ENCODE data around the gene TGM5. TPM values are rescaled to one million over a fixed set of nuclear protein-coding genes. Genes with fewer than 3 reads are reported as not detected.

The TGM5 gene
- total RNA-seq, 1 donor: not detected

DNA sequence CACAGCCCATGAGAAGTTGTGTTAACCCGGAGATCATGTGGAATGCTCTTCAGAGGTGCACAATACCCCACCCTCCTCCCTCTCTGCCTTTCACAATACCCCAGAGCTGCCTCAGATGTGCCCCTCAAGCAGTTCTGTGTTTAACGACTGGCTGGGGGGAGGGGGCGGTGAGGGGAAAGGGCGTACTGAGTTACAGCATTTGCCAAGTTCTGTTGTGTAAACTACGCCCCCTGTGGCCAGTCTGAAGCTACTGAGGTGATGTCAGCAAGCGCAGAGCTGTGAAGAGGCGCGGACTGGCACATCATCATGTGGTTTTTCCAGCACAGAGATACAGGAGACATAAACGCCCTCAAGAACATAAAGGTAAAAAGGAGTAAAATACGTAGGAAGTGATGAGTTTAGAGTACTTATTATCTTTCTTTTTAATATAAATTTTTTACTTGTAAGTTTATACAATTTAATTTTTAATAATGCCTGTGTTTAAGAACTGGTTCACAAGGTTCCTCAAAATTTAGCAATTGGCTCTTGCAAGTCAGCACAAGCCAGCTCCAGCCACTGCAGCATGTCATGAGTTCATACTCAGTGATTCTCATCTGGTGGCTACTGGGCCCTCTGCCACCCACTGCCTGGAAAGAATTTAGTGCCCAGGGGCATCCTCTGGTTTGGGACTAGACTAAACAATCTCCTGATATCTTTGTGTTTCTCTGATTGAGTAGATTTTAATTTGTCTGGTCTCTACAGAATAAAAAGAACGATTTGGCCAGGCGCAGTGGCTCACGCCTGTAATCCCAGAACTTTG lies 47.6 kb downstream of the TGM5 start:
- Histone ChIP-seq H3K27me3 (ENCODE audit: insufficient read depth, low read length) (peaks cover 34% of the 10 kb centered on the region), H3K36me3 (ENCODE audit: insufficient read depth, low read length) (no peaks in the 10 kb centered on the region), H4K20me1 (ENCODE audit: insufficient read depth, low read length) (no peaks in the 10 kb centered on the region), H3K4me2 (ENCODE audit: insufficient read depth, low read length) (no peak overlapping the region), H3K79me2 (ENCODE audit: insufficient read depth, low read length) (no peaks in the 10 kb centered on the region), H3K4me3 (ENCODE audit: insufficient read depth, low read length) (no peak overlapping the region), H3K4me1 (ENCODE audit: insufficient read depth, low read length) (no peaks in the 10 kb centered on the region), H2AFZ (ENCODE audit: low read length) (no peak overlapping the region), H3K9me3 (ENCODE audit: low read depth, low read length) (no peaks in the 10 kb centered on the region), H3K27ac (ENCODE audit: low read depth, low read length) (no peak overlapping the region)
- TF ChIP-seq, protein P1, sequence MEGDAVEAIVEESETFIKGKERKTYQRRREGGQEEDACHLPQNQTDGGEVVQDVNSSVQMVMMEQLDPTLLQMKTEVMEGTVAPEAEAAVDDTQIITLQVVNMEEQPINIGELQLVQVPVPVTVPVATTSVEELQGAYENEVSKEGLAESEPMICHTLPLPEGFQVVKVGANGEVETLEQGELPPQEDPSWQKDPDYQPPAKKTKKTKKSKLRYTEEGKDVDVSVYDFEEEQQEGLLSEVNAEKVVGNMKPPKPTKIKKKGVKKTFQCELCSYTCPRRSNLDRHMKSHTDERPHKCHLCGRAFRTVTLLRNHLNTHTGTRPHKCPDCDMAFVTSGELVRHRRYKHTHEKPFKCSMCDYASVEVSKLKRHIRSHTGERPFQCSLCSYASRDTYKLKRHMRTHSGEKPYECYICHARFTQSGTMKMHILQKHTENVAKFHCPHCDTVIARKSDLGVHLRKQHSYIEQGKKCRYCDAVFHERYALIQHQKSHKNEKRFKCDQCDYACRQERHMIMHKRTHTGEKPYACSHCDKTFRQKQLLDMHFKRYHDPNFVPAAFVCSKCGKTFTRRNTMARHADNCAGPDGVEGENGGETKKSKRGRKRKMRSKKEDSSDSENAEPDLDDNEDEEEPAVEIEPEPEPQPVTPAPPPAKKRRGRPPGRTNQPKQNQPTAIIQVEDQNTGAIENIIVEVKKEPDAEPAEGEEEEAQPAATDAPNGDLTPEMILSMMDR (IDR thresholded peaks at IDR 0.05; ENCODE audit: extremely low read depth, low read depth, low read length): peak; percentile 40
- DNase-seq (ENCODE audit: insufficient read length, low spot score, missing footprints): peak; percentile 79

DNA sequence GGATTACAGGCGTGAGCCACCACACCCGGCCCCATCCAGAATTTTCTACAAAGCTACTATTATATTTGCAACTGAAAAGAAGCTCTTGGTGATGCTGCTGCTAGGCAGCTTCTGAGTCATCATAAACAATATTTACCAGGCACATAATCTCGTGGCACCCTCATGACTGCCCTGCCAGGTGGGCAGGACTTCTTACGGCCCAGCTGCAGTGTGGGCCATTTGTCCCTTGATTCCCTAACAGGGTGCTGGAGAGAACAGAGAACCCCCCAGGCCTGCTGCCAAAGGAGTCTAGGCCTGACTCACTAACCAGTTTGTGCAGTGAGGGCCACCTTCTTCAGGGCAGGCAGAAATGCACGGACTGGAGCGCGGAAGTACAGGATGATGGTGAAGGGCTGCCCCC lies 50.8 kb downstream of the TGM5 start:
- TF ChIP-seq, protein P1 (IDR thresholded peaks at IDR 0.05; ENCODE audit: extremely low read depth, low read depth, low read length): no peak
- DNase-seq (ENCODE audit: insufficient read length, low spot score, missing footprints): no peak

DNA sequence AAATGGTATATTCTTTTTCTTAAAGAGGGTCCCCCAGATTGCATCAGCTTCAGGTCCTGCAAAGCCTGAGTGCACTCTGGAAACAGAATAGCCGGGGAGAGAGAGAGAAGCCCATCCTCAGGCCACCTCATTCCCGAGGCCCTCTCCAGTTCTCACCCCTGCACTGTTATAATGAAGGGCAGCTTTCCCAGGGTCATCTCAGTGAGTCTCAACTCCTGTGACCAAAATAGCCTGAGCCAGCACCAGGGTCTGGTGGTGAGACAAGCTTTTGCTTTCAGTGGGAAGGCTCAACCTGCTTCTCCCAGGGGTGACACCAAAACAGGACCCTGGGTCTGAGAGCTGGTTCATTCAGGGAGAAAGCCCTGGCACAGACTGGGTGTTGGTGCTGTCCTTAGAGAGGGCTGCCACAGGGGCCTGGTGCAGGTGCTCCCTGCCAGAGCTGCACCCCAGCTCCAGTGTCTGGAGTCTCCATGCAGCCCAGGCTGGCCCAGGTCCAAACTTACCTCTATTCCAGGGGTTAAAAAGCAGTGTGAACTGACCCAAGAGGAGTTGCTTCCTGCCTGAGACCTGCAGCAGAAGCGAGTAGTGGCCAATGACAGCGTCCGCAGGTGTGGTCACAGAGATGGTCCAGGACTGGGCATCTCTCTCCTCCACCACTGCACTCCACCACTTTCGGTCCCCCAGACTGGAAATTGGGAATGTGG lies 52.0 kb downstream of the TGM5 start:
- Histone ChIP-seq H3K4me1 (ENCODE audit: insufficient read depth, low read length) (no peaks in the 10 kb centered on the region), H3K4me2 (ENCODE audit: insufficient read depth, low read length) (no peak overlapping the region), H3K36me3 (ENCODE audit: insufficient read depth, low read length) (no peaks in the 10 kb centered on the region), H3K27me3 (ENCODE audit: insufficient read depth, low read length) (peaks cover 33% of the 10 kb centered on the region), H3K79me2 (ENCODE audit: insufficient read depth, low read length) (no peaks in the 10 kb centered on the region), H2AFZ (ENCODE audit: low read length) (no peak overlapping the region), H3K27ac (ENCODE audit: low read depth, low read length) (no peak overlapping the region), H4K20me1 (ENCODE audit: insufficient read depth, low read length) (no peaks in the 10 kb centered on the region), H3K9me3 (ENCODE audit: low read depth, low read length) (no peaks in the 10 kb centered on the region), H3K4me3 (ENCODE audit: insufficient read depth, low read length) (no peak overlapping the region)
- TF ChIP-seq, protein P1 (IDR thresholded peaks at IDR 0.05; ENCODE audit: extremely low read depth, low read depth, low read length): no peak
- DNase-seq (ENCODE audit: insufficient read length, low spot score, missing footprints): no peak

More for the DNA sequence above, 50.8 kb downstream of the TGM5 start:
- Histone ChIP-seq H3K36me3 (ENCODE audit: insufficient read depth, low read length) (no peaks in the 10 kb centered on the region), H2AFZ (ENCODE audit: low read length) (no peak overlapping the region), H3K27me3 (ENCODE audit: insufficient read depth, low read length) (peaks cover 26% of the 10 kb centered on the region), H3K4me1 (ENCODE audit: insufficient read depth, low read length) (no peaks in the 10 kb centered on the region), H4K20me1 (ENCODE audit: insufficient read depth, low read length) (no peaks in the 10 kb centered on the region), H3K9me3 (ENCODE audit: low read depth, low read length) (no peaks in the 10 kb centered on the region), H3K4me2 (ENCODE audit: insufficient read depth, low read length) (no peak overlapping the region), H3K4me3 (ENCODE audit: insufficient read depth, low read length) (no peak overlapping the region), H3K27ac (ENCODE audit: low read depth, low read length) (no peak overlapping the region), H3K79me2 (ENCODE audit: insufficient read depth, low read length) (no peaks in the 10 kb centered on the region)

DNA sequence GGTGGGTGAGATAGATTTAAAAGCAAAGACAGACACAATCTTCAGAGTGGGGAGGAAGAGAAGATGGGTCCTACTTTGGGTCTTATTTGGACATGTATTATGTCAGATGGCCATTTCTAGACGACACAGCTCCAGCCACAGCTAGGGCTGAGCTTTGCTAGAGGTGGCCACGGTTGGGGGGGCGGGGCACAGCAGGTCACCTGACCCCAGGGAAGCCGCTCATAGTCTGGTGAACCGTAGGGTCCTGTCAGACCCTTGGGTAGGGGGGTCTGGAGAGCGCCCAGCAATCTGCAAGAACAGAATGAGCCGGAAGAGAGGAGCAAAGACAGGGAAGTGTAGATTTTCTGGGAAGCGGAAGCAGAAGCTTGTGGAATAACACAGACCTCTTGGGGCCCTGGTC lies 52.6 kb downstream of the TGM5 start:
- DNase-seq (ENCODE audit: insufficient read length, low spot score, missing footprints): no peak
- Histone ChIP-seq H3K4me1 (ENCODE audit: insufficient read depth, low read length) (no peaks in the 10 kb centered on the region), H2AFZ (ENCODE audit: low read length) (no peak overlapping the region), H3K4me2 (ENCODE audit: insufficient read depth, low read length) (no peak overlapping the region), H4K20me1 (ENCODE audit: insufficient read depth, low read length) (no peaks in the 10 kb centered on the region), H3K27me3 (ENCODE audit: insufficient read depth, low read length) (peaks cover 35% of the 10 kb centered on the region), H3K79me2 (ENCODE audit: insufficient read depth, low read length) (no peaks in the 10 kb centered on the region), H3K9me3 (ENCODE audit: low read depth, low read length) (no peaks in the 10 kb centered on the region), H3K36me3 (ENCODE audit: insufficient read depth, low read length) (no peaks in the 10 kb centered on the region), H3K4me3 (ENCODE audit: insufficient read depth, low read length) (no peak overlapping the region), H3K27ac (ENCODE audit: low read depth, low read length) (no peak overlapping the region)
- TF ChIP-seq, protein P1 (IDR thresholded peaks at IDR 0.05; ENCODE audit: extremely low read depth, low read depth, low read length): no peak
